Ishikawa (cell line): Measurements from ENCODE around the gene NUTF2.

Experiments
- CEBPB ChIP-seq: IDR thresholded peaks from 2 replicates; pipeline ENCODE4 v1.6.1; 2012
- EP300 ChIP-seq: IDR thresholded peaks from 2 replicates; pipeline ENCODE4 v1.6.1; 2012; ENCODE audit warnings: borderline replicate concordance
- MAX ChIP-seq: IDR thresholded peaks from 2 replicates; pipeline ENCODE4 v1.6.1; 2012
- RAD21 ChIP-seq: IDR thresholded peaks from 2 replicates; pipeline ENCODE4 v1.6.1; 2012; ENCODE audit warnings: low read depth
- TCF12 ChIP-seq: IDR thresholded peaks from 2 replicates; pipeline ENCODE4 v1.6.1; 2012; ENCODE audit warnings: low read depth

- TF ChIP-seq EP300 (no peak), RAD21 (no peak), TCF12 (no peak), MAX (no peak), CEBPB (no peak)
These were observed 68.2 kb downstream of the NUTF2 start for GRCh38 chr16:67914758-67915495.
